H9 (cell line): ENCODE results near the gene DNAJC11. TPM values are rescaled to one million over a fixed set of nuclear protein-coding genes. Genes with fewer than 3 reads are reported as not detected.

Experiments used
- DNase-seq: peaks from one replicate; pipeline ENCODE4 v3.0.0-alpha.2; 2017
- H2AFZ ChIP-seq: one replicate; pipeline ENCODE4 v1.6.1; 2013; ENCODE audit warnings: mild to moderate bottlenecking, low read length, control low read depth, moderate library complexity
- H2AK5ac ChIP-seq: 2 replicates; pipeline ENCODE4 v1.6.1; 2013; ENCODE audit warnings: low read length, control low read depth, mixed read lengths; ENCODE audit not compliant: insufficient read length
- H2BK120ac ChIP-seq: one replicate; pipeline ENCODE4 v1.6.1; 2013; ENCODE audit warnings: low read depth, mild to moderate bottlenecking, low read length, control low read depth, inconsistent platforms; ENCODE audit not compliant: poor library complexity, severe bottlenecking
- H2BK12ac ChIP-seq: 2 replicates; pipeline ENCODE4 v1.6.1; 2013; ENCODE audit warnings: low read length, control low read depth, mixed read lengths, low read depth; ENCODE audit not compliant: insufficient read length
- H2BK15ac ChIP-seq: 2 replicates; pipeline ENCODE4 v1.6.1; 2013; ENCODE audit warnings: low read depth, low read length, control low read depth
- H2BK20ac ChIP-seq: one replicate; pipeline ENCODE4 v1.6.1; 2013; ENCODE audit warnings: low read depth, mild to moderate bottlenecking, low read length, control low read depth, inconsistent platforms; ENCODE audit not compliant: poor library complexity, severe bottlenecking
- H2BK5ac ChIP-seq: 2 replicates; pipeline ENCODE4 v1.6.1; 2013; ENCODE audit warnings: low read length, control low read depth, mixed read lengths; ENCODE audit not compliant: insufficient read length
- H3K14ac ChIP-seq: 2 replicates; pipeline ENCODE4 v1.6.1; 2013; ENCODE audit warnings: low read length, control low read depth; ENCODE audit not compliant: insufficient read depth
- H3K18ac ChIP-seq: 2 replicates; pipeline ENCODE4 v1.6.1; 2013; ENCODE audit warnings: low read depth, mild to moderate bottlenecking, mixed read lengths, low read length, control low read depth; ENCODE audit not compliant: insufficient read length
- H3K23ac ChIP-seq: 2 replicates; pipeline ENCODE4 v1.6.1; 2013; ENCODE audit warnings: low read length, control low read depth, mixed read lengths, low read depth; ENCODE audit not compliant: insufficient read length
- H3K23me2 ChIP-seq: 2 replicates; pipeline ENCODE4 v1.6.1; 2013; ENCODE audit warnings: low read depth, mild to moderate bottlenecking, mixed read lengths, low read length, control low read depth; ENCODE audit not compliant: insufficient read length, poor library complexity, severe bottlenecking
- H3K27ac ChIP-seq: 2 replicates; pipeline ENCODE4 v1.5.1; 2013; ENCODE audit warnings: low read length, control low read depth, mixed read lengths, low read depth; ENCODE audit not compliant: insufficient read length
- H3K27me3 ChIP-seq: 2 replicates; pipeline ENCODE4 v1.6.1; 2013; ENCODE audit warnings: low read length, control low read depth, inconsistent platforms; ENCODE audit not compliant: insufficient read depth
- H3K4ac ChIP-seq: 2 replicates; pipeline ENCODE4 v1.6.1; 2013; ENCODE audit warnings: low read depth, mild to moderate bottlenecking, control low read depth, inconsistent platforms, low read length, moderate library complexity
- H3K4me1 ChIP-seq: 2 replicates; pipeline ENCODE4 v1.6.1; 2013; ENCODE audit warnings: low read length, control low read depth, inconsistent platforms; ENCODE audit not compliant: insufficient read depth
- H3K4me2 ChIP-seq: 2 replicates; pipeline ENCODE4 v1.6.1; 2013; ENCODE audit warnings: low read length, control low read depth, mixed read lengths; ENCODE audit not compliant: insufficient read length, insufficient read depth
- H3K56ac ChIP-seq: 2 replicates; pipeline ENCODE4 v1.6.1; 2013; ENCODE audit warnings: low read depth, mild to moderate bottlenecking, mixed read lengths, low read length, control low read depth; ENCODE audit not compliant: insufficient read length
- H3K79me1 ChIP-seq: 2 replicates; pipeline ENCODE4 v1.6.1; 2013; ENCODE audit warnings: low read depth, mild to moderate bottlenecking, moderate library complexity, low read length, control low read depth, inconsistent platforms; ENCODE audit not compliant: insufficient read depth, poor library complexity, severe bottlenecking
- H3K79me2 ChIP-seq: 2 replicates; pipeline ENCODE4 v1.6.1; 2013; ENCODE audit warnings: low read length, control low read depth, inconsistent platforms; ENCODE audit not compliant: insufficient read depth
- H3K9ac ChIP-seq: 2 replicates; pipeline ENCODE4 v1.6.1; 2013; ENCODE audit warnings: low read length, control low read depth, mixed read lengths; ENCODE audit not compliant: insufficient read length; ENCODE audit errors: extremely low read depth
- H3K9me3 ChIP-seq: one replicate; pipeline ENCODE4 v1.6.1; 2013; ENCODE audit warnings: low read depth, low read length, inconsistent platforms; ENCODE audit not compliant: control insufficient read depth
- H3T11ph ChIP-seq: one replicate; pipeline ENCODE4 v1.6.1; 2013; ENCODE audit warnings: mild to moderate bottlenecking, low read length, control low read depth, inconsistent platforms
- H4K20me1 ChIP-seq: one replicate; pipeline ENCODE4 v1.6.1; 2013; ENCODE audit not compliant: control insufficient read depth, insufficient read length, insufficient read depth
- H4K5ac ChIP-seq: 2 replicates; pipeline ENCODE4 v1.6.1; 2013; ENCODE audit warnings: low read depth, mild to moderate bottlenecking, mixed read lengths, low read length, control low read depth; ENCODE audit not compliant: insufficient read length
- H4K8ac ChIP-seq: replicated peaks from 2 replicates; pipeline ENCODE4 v1.6.1; 2013; ENCODE audit warnings: low read length, control low read depth, mixed read lengths, low read depth; ENCODE audit not compliant: insufficient read length
- H4K91ac ChIP-seq: 2 replicates; pipeline ENCODE4 v1.6.1; 2013; ENCODE audit warnings: low read depth, mild to moderate bottlenecking, moderate library complexity, mixed read lengths, low read length, control low read depth; ENCODE audit not compliant: insufficient read length
- H3K27ac Mint-ChIP-seq, 3 experiments: 2 replicates in 2 of 3; 3 replicates in 1 of 3; pipeline ENCODE4 v1.8.0; 2020 to 2021; ENCODE audit warnings: mixed read lengths in 3 of 3, mild to moderate bottlenecking in 1 of 3, moderate library complexity in 1 of 3
- H3K27me3 Mint-ChIP-seq: 2 replicates; pipeline ENCODE4 v1.8.0; 2021; ENCODE audit warnings: low read depth, mild to moderate bottlenecking, moderate library complexity, mixed read lengths
- H3K36me3 Mint-ChIP-seq, 3 experiments: 2 replicates in 2 of 3; 3 replicates in 1 of 3; pipeline ENCODE4 v1.8.0; 2020 to 2021; ENCODE audit warnings: low read depth in 3 of 3, mixed read lengths in 3 of 3; ENCODE audit not compliant: insufficient read depth in 1 of 3
- H3K4me1 Mint-ChIP-seq, 2 experiments: 2 replicates each; pipeline ENCODE4 v1.8.0; 2020; ENCODE audit warnings: mixed read lengths in 2 of 2
- H3K4me3 Mint-ChIP-seq, 2 experiments: 2 replicates in 1 of 2; 3 replicates in 1 of 2; pipeline ENCODE4 v1.8.0; 2020 to 2021; ENCODE audit warnings: mild to moderate bottlenecking in 2 of 2, mixed read lengths in 2 of 2, moderate library complexity in 1 of 2
- H3K9me3 Mint-ChIP-seq, 2 experiments: 2 replicates in 1 of 2; 3 replicates in 1 of 2; pipeline ENCODE4 v1.8.0; 2020; ENCODE audit warnings: mild to moderate bottlenecking in 2 of 2, mixed read lengths in 2 of 2, moderate library complexity in 1 of 2
- CTCF ChIP-seq: fragments of 200-600 bp; sonication (generic); conservative IDR thresholded peaks from 3 replicates; pipeline ENCODE4 v1.8.0; 2021; ENCODE audit warnings: antibody characterized with exemption, mild to moderate bottlenecking
- WGBS: extraction: QIAGEN DNeasy Blood & Tissue Kit; methylation state at CpG from one replicate; pipeline ENCODE4 v1.1.7; 2013; ENCODE audit warnings: missing lambda C conversion rate, low lambda C conversion rate, mixed read lengths; ENCODE audit not compliant: insufficient read length; ENCODE audit errors: extremely low coverage; 5-methylcytosine and 5-hydroxymethylcytosine counted together
- total RNA-seq: library from RNA; stranded (reverse); gene quantifications from 2 replicates; pipeline ENCODE4 v1.2.1, GENCODE V29; 2021

Gene DNAJC11
- total RNA-seq, 1 experiment from 2014 or later: 88.5 TPM

- H3K56ac ChIP-seq: no peak overlapping the region
- no peak overlapping the region for H2AFZ ChIP-seq
- no peak overlapping the region for H2BK120ac ChIP-seq
- no CpG with 5 or more reads among the region's 30 CpGs for WGBS
- no peak overlapping the region for H2BK20ac ChIP-seq
- no peaks in the 10 kb centered on the region for H3K9me3 ChIP-seq
- H3K4me1 ChIP-seq: 0 out of 2 replicates have a peak, but pooled peaks cover 3% of the 10 kb centered on the region
- H4K20me1 ChIP-seq: no peaks in the 10 kb centered on the region
- no peak overlapping the region for H3K27ac ChIP-seq
- peaks cover 4 to 5% of the 10 kb centered on the region in 2 experiments; a peak in 2 of 5 replicates for H3K9me3 Mint-ChIP-seq
- no peaks in the 10 kb centered on the region for H3K79me2 ChIP-seq
- no peak overlapping the region for H2BK12ac ChIP-seq
- no peak overlapping the region for H3K4ac ChIP-seq
- DNase-seq: no peak
- no peaks in the 10 kb centered on the region for H3K79me1 ChIP-seq
- no peaks in the 10 kb centered on the region for H3K27me3 ChIP-seq
- H4K8ac ChIP-seq: no peak overlapping the region
- H3K36me3 Mint-ChIP-seq: no peaks in the 10 kb centered on the region; a peak in 1 of 7 replicates
- no peak overlapping the region for H2BK5ac ChIP-seq
- no peak overlapping the region for H3K9ac ChIP-seq
- H4K5ac ChIP-seq: no peak overlapping the region
- H3T11ph ChIP-seq: no peak overlapping the region
- peaks cover 11 to 21% of the 10 kb centered on the region in 2 experiments for H3K4me1 Mint-ChIP-seq
- no peak overlapping the region for H3K18ac ChIP-seq
- H3K4me3 Mint-ChIP-seq: no peak overlapping the region
- no peak overlapping the region for H3K4me2 ChIP-seq
- no peak overlapping the region for H3K14ac ChIP-seq
- TF ChIP-seq CTCF: no peak
- no peak overlapping the region for H2BK15ac ChIP-seq
- H4K91ac ChIP-seq: no peak overlapping the region
- no peak overlapping the region for H3K27ac Mint-ChIP-seq
- peaks cover 3% of the 10 kb centered on the region for H3K23me2 ChIP-seq
- H3K27me3 Mint-ChIP-seq: peaks cover 15% of the 10 kb centered on the region
- H3K23ac ChIP-seq: no peak overlapping the region
- no peak overlapping the region for H2AK5ac ChIP-seq
Measured at GRCh38 chr1:6738987-6739676, 37.5 kb upstream of the DNAJC11 start.
